ENCODE data around the gene PLA2G12B.

Gene PLA2G12B

DNA sequence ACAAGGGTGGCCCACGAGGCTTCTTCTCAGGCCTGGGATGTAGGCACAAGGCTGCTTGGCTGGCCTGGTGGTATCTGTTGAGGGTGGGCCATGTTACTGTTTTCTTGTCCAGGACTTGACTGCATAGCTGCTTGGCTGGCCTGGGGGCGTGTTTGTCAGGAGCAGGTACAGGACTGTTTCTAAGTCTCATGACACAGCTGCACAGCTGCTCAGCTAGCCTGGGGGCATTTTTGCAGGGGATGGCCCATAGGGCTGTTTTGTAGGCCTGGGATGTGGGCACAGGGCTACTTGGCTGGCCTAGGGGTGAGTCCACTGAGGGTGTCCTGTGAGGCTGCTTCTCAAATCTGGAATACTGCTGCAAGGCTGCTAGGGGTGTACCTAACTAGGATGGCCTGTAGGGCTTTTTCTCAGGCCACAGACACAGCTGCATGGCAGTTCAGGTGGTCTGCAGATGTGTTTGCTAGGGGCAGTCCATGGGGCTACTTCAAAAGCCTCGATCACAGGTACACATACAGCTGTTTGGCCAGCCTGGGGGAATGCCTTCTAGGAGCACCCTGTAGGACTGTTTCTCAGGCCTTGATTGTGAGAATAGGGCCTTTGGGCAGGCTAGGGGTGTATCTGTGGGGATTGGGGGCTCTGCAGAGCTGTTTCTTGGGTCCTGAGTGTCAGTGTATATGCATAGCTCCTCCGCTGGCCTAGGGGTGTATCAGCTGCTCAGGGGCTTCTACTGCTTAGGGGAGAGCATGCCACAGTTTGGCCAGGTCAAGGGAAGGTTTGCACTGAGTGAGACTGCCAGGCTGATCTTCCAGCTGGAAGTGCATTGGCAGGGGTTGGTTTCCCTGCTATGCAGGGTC is 26.6 kb upstream of the PLA2G12B start:
- in situ Hi-C loops (cut with HindIII; ENCODE audit: low sequenced_read_pairs) = no loop called here
- no peak for DNase-seq (ENCODE audit: low read depth, low spot score)
- H3K4me3 ChIP-seq (ENCODE audit: low read depth, low read length) = no peak overlapping the region
- no peak for TF ChIP-seq CTCF (IDR thresholded peaks at IDR 0.05; ENCODE audit: low read depth, low read length)

GRCh38 chr10:72980348-72980747 is 25.7 kb upstream of the PLA2G12B start:
- no peak overlapping the region for H3K4me3 ChIP-seq (ENCODE audit: low read depth, low read length)
- in situ Hi-C loops (cut with HindIII; ENCODE audit: low sequenced_read_pairs) = no loop called here
- no peak for TF ChIP-seq CTCF (IDR thresholded peaks at IDR 0.05; ENCODE audit: low read depth, low read length)
- no peak for DNase-seq (ENCODE audit: low read depth, low spot score)

GRCh38 chr10:72979709-72980108 is 25.1 kb upstream of the PLA2G12B start:
- H3K4me3 ChIP-seq (ENCODE audit: low read depth, low read length) = no peak overlapping the region
- in situ Hi-C loops (cut with HindIII; ENCODE audit: low sequenced_read_pairs) = no loop called here
- no peak for TF ChIP-seq CTCF (IDR thresholded peaks at IDR 0.05; ENCODE audit: low read depth, low read length)
- DNase-seq (ENCODE audit: low read depth, low spot score) = no peak

DNA sequence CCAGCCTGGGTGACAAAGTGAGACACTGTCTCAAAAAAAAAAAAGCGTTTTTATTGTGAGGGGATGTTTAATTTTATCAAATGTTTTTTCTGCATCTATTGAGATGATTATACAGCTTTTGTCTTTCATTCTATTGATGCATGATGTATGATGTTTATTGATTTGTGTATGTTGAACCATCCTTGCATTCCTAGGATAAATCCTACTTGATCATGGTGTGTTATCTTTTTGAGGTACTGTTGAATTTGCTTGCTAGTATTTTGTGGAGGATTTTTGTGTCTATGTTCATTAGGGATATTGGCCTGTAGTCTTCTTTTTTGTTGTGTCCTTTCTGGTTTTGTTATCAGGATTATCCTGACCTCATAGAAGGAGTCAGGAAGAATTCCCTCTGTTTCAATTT is 22.3 kb upstream of the PLA2G12B start:
- TF ChIP-seq CTCF (IDR thresholded peaks at IDR 0.05; ENCODE audit: low read depth, low read length) = no peak
- DNase-seq (ENCODE audit: low read depth, low spot score) = no peak
- H3K4me3 ChIP-seq (ENCODE audit: low read depth, low read length) = no peak overlapping the region
- in situ Hi-C loops (cut with HindIII; ENCODE audit: low sequenced_read_pairs) = no loop called here

DNA sequence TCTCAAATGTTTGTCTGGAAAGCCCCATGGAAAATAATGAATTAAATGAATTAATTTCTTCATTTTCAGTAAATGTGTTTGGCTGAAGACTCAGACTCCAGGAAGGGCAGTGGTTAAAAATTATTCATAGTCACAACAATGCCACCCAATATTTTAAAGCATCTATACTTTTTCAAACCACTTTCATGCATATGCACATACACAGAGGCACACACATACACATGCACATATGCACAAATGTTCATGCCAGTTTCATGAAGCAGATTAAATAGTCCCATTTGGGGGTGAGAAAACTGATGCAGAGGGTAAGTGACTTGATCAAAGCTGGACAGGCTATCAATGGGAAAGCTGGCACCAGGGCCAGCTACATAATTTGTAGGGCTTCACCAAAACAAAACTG is 1.4 kb upstream of the PLA2G12B start:
- DNase-seq (ENCODE audit: low read depth, low spot score) = no peak
- in situ Hi-C loops (cut with HindIII; ENCODE audit: low sequenced_read_pairs) = no loop called here
- TF ChIP-seq CTCF (IDR thresholded peaks at IDR 0.05; ENCODE audit: low read depth, low read length) = no peak
- no peak overlapping the region for H3K4me3 ChIP-seq (ENCODE audit: low read depth, low read length)

- TF ChIP-seq CTCF (IDR thresholded peaks at IDR 0.05; ENCODE audit: low read depth, low read length) = no peak
- in situ Hi-C loops (cut with HindIII; ENCODE audit: low sequenced_read_pairs) = no loop called here
- DNase-seq (ENCODE audit: low read depth, low spot score) = no peak
- no peak overlapping the region for H3K4me3 ChIP-seq (ENCODE audit: low read depth, low read length)
These were observed 393 bp downstream of the PLA2G12B start for GRCh38 chr10:72954230-72954595.
